Measurements from ENCODE around the gene ZNRF1.

DNA sequence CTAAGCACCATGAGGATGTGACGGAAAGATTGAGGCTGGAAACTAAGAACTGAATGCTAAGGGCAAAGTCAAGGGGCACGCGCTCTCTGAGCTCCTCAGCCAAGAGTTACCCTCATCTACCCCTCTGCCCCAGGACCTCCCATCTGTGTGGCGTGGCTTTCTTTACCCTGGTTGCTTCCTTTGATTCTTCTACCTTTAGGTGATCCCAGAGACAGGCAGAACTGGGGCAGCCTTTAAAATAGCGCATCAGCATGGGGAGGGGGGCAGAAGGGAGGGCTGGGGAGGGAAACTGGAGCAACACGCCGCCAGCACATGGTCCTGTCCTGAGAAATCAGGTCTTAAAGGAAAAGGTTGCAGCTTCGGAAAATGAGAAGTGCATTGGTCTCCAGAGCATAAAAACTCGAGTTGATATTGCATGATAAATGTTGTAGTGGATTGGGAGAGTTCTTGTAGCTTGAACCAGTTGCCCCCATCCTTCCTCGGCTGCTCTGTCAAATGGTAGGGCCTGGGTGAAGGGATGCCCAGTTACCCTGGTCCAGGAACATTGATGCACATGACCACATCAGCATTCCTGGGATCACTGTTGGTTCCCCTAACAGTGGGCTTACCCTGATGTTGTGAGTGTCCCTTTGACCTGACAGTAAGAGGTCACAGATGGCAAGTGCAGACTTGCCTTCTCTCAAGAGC, 88.0 kb downstream of the ZNRF1 start:
- TF ChIP-seq, protein P1, sequence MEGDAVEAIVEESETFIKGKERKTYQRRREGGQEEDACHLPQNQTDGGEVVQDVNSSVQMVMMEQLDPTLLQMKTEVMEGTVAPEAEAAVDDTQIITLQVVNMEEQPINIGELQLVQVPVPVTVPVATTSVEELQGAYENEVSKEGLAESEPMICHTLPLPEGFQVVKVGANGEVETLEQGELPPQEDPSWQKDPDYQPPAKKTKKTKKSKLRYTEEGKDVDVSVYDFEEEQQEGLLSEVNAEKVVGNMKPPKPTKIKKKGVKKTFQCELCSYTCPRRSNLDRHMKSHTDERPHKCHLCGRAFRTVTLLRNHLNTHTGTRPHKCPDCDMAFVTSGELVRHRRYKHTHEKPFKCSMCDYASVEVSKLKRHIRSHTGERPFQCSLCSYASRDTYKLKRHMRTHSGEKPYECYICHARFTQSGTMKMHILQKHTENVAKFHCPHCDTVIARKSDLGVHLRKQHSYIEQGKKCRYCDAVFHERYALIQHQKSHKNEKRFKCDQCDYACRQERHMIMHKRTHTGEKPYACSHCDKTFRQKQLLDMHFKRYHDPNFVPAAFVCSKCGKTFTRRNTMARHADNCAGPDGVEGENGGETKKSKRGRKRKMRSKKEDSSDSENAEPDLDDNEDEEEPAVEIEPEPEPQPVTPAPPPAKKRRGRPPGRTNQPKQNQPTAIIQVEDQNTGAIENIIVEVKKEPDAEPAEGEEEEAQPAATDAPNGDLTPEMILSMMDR (IDR thresholded peaks at IDR 0.05; ENCODE audit: low read depth, low read length) = no peak
- no peak for TF ChIP-seq POLR2A (IDR thresholded peaks at IDR 0.05; ENCODE audit: extremely low read depth, insufficient read length)
- TF ChIP-seq MYC (IDR thresholded peaks at IDR 0.05; ENCODE audit: low read depth, low read length) = no peak
- TF ChIP-seq, protein P2, sequence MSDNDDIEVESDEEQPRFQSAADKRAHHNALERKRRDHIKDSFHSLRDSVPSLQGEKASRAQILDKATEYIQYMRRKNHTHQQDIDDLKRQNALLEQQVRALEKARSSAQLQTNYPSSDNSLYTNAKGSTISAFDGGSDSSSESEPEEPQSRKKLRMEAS (IDR thresholded peaks at IDR 0.05; ENCODE audit: low read depth, low read length) = no peak
